Measurements from ENCODE around the gene CYTL1. TPM values are rescaled to one million over a fixed set of nuclear protein-coding genes. Genes with fewer than 3 reads are reported as not detected.

Gene CYTL1
- total RNA-seq, 4 donors from 2014 or later, result 0.49 to 0.97 (median 0.71) TPM; not detected in 1

DNA sequence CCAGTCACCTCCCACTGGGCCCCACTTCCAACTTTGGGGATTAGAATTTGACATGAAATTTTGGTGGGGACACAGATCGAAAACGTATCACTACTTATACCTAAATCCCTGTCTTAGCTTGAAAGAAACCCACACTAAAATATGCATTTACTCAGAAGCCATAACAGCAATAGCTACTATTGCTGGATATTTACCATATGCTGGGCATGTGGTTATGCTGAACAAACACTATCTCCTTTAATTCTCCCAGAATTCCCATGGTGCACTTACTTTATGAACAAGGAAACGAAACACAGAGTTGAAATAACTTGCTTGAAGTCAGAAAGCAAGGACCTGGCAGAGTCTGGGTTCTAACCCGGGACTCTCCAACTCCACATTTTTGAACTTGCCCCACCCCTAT is 39.3 kb downstream of the CYTL1 start:
- H3K4me3 ChIP-seq (ENCODE audit: low read depth, poor library complexity, severe bottlenecking), result no peak overlapping the region
- 66 to 83% methylated on average over 4 of the region's 4 CpGs for WGBS, 2 donors
- no peak for DNase-seq (ENCODE audit: low spot score in 2 of 2)
- TF ChIP-seq, protein P1, sequence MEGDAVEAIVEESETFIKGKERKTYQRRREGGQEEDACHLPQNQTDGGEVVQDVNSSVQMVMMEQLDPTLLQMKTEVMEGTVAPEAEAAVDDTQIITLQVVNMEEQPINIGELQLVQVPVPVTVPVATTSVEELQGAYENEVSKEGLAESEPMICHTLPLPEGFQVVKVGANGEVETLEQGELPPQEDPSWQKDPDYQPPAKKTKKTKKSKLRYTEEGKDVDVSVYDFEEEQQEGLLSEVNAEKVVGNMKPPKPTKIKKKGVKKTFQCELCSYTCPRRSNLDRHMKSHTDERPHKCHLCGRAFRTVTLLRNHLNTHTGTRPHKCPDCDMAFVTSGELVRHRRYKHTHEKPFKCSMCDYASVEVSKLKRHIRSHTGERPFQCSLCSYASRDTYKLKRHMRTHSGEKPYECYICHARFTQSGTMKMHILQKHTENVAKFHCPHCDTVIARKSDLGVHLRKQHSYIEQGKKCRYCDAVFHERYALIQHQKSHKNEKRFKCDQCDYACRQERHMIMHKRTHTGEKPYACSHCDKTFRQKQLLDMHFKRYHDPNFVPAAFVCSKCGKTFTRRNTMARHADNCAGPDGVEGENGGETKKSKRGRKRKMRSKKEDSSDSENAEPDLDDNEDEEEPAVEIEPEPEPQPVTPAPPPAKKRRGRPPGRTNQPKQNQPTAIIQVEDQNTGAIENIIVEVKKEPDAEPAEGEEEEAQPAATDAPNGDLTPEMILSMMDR (IDR thresholded peaks at IDR 0.05), result no peak
- no peak for TF ChIP-seq POLR2A (IDR thresholded peaks at IDR 0.05)
- intact Hi-C loops (cut with DNase I; ENCODE audit: low total_unique reads), result no loop called here

DNA sequence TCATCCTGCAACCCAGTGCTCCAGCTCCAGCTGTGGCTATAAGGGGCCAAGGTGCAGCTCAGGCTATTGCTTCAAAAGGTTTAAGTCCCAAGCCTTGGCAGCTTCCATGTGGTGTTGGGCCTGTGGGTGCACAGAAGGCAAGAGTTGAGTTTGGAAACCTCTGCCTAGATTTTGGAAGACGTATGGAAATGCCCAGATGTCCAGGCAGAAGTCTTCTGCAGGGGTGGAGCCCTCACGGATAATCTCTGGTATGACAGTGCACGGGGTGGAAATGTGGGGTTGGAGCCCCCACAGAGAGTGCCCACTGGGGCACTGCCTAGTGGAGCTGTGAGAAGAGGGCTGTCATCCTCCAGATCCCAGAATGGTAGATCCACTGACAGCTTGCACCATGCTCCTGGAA is 44.5 kb downstream of the CYTL1 start:
- intact Hi-C loops (cut with DNase I; ENCODE audit: low total_unique reads), result no loop called here
- no peak for DNase-seq (ENCODE audit: low spot score in 2 of 2)
- no peak for TF ChIP-seq POLR2A (IDR thresholded peaks at IDR 0.05)
- TF ChIP-seq, protein P1 (IDR thresholded peaks at IDR 0.05), result no peak
- no peak overlapping the region for H3K4me3 ChIP-seq (ENCODE audit: low read depth, poor library complexity, severe bottlenecking)
- 78 to 94% methylated on average over 3 of the region's 3 CpGs for WGBS, 2 donors

DNA sequence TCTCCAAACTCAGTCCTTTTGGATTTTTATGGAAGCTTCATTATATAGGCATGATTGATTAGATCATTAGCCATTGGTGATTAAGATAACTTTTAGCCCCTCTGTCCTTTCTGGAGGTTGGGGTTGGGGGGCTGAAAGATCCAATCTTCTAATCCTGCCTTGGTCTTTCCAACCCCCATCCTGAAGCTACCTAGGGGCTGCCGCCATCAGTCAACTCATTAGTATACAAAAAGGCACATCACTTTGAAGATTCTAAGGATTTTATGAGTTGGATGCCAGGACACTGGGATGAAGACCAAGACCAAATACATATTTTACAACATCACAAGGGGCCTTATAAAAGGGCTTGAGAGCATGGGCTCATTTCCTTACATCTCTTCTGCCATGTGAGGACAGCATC is 47.5 kb downstream of the CYTL1 start:
- TF ChIP-seq, protein P1 (IDR thresholded peaks at IDR 0.05), result no peak
- no peak for TF ChIP-seq POLR2A (IDR thresholded peaks at IDR 0.05)
- WGBS, 2 donors, result 100% methylated on average over 1 of the region's 1 CpG
- DNase-seq (ENCODE audit: low spot score in 2 of 2), result no peak
- H3K4me3 ChIP-seq (ENCODE audit: low read depth, poor library complexity, severe bottlenecking), result no peak overlapping the region
- intact Hi-C loops (cut with DNase I; ENCODE audit: low total_unique reads), result no loop called here

DNA sequence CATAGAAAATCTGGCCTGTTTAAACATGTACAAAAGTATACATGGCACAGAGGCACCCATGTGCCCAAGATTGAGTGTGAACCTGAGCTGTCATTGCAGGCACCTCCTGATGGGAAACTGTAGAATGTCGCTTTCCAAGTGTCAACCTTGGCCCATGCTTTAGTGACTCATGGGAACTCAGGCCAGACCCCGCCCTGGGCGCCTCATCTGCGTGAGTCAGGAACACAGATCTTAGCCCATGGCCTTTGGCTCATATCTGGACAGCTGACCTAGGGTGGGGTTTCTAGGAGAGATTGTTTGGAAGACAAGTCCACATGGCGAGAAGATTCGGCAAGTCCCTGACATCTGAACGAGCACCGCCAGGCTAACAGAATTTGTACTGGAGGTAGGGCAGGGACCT is 50.0 kb downstream of the CYTL1 start:
- no peak overlapping the region for H3K4me3 ChIP-seq (ENCODE audit: low read depth, poor library complexity, severe bottlenecking)
- DNase-seq (ENCODE audit: low spot score in 2 of 2), result peak; percentile 83 to 95
- WGBS, 2 donors, result 54 to 61% methylated on average over 8 of the region's 8 CpGs
- TF ChIP-seq, protein P1 (IDR thresholded peaks at IDR 0.05), result no peak
- TF ChIP-seq POLR2A (IDR thresholded peaks at IDR 0.05), result no peak
- intact Hi-C loops (cut with DNase I; ENCODE audit: low total_unique reads), result no loop called here

DNA sequence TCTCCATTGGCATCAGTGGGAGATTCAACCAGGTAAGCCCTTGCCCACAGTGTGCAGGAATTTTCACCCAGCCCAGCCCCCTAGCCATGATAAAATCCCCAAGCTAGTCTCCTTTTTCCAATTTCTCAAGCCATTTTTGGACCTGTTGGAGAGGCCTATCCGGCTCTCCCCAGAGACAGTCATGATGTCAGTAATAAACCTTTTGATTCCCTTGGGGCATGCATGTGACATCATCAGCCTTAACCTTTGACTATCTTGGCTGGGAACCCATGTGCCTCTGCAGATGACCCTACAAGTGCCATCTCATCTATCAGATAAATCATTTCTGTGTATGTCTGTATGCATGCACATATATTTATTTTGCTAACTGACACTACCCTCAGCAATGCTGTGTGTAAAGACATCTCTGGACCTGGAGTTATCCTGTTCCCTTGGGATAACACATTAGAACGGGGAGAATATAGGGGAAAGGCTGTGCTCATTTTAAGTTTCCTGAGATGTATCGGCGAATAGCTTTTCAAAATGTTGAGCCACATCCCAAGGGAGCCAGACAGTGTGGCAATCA is 51.0 kb downstream of the CYTL1 start:
- DNase-seq (ENCODE audit: low spot score in 2 of 2), result no peak
- 69 to 78% methylated on average over 4 of the region's 4 CpGs for WGBS, 2 donors
- no peak overlapping the region for H3K4me3 ChIP-seq (ENCODE audit: low read depth, poor library complexity, severe bottlenecking)
- intact Hi-C loops (cut with DNase I; ENCODE audit: low total_unique reads), result no loop called here
- no peak for TF ChIP-seq POLR2A (IDR thresholded peaks at IDR 0.05)
- TF ChIP-seq, protein P1 (IDR thresholded peaks at IDR 0.05), result no peak

Other genes starting within 250 kb of the CYTL1 start
- 1 to 10 TPM; 1.4 to 5.8 (median 3.6) TPM for gene MSX1, start 159.8 kb downstream of the CYTL1 start, total RNA-seq
- gene STK32B, start 32.0 kb upstream of the CYTL1 start, total RNA-seq, result 1 to 10 TPM; 1.6 to 3.4 (median 1.9) TPM

Measured in lower leg skin (tissue), 4 donors.